Umbilical cord (tissue), 2 donors: ENCODE data around the gene RRAGC. TPM values are rescaled to one million over a fixed set of nuclear protein-coding genes. Genes with fewer than 3 reads are reported as not detected.

Experiments
- DNase-seq: peaks from one replicate; pipeline ENCODE4 v3.0.0-alpha.2; 2015; ENCODE audit warnings: low spot score
- total RNA-seq: library from RNA; depleted of rRNA; stranded (reverse); fragments of >200 nt; gene quantifications from one replicate; pipeline ENCODE4 v1.2.3, GENCODE V29; 2014; ENCODE audit warnings: low replicate concordance; ENCODE audit not compliant: insufficient read depth

RRAGC gene, protein sequence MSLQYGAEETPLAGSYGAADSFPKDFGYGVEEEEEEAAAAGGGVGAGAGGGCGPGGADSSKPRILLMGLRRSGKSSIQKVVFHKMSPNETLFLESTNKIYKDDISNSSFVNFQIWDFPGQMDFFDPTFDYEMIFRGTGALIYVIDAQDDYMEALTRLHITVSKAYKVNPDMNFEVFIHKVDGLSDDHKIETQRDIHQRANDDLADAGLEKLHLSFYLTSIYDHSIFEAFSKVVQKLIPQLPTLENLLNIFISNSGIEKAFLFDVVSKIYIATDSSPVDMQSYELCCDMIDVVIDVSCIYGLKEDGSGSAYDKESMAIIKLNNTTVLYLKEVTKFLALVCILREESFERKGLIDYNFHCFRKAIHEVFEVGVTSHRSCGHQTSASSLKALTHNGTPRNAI
- 14.7 TPM for total RNA-seq

DNA sequence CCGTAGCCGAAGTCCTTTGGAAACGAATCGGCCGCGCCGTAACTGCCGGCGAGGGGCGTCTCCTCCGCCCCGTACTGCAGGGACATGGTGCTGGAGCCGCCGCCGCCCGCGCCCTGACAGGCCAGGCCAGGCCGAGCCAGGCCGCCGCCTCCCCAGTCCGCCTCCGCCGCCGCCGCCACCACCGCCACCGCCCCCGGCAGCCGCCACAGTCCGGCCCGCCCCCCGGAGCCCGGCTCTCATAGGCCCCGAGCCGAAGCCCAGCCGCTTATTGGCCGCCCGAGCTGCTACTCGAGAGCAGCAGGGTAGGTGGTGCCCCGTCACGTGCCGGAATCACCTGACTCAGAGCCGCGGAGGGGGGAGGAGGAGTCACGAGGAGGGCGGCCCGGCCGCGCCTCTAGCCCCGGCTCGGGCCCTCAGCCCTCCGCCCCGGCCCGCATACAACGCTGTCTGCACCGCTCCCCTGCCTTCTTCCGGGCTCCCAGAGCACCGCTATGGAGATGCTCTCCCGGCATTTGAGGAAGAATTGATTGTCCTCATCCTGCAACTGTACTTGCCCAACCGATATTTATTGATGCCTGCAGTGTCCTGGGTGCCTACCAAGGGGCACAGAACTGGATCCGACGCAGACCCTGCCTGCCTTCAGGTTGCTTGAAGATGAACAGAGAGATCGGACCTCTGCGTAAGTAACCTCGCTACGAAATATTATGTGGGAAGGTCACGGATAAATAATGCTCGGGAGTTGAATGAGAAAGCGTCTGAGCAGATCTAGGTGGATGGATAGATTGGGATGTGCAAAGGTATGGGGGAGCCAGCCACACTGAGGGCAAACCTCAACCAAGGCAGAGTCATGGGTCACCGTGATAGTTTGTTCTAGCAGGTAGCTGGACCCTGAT, at the start of gene RRAGC:
RRAGC (minus strand) TSS at position 212 of the 893 bp plus-strand sequence; CDS start at position 86, 126 bp downstream.
- DNase-seq: peak; percentile 99

DNA sequence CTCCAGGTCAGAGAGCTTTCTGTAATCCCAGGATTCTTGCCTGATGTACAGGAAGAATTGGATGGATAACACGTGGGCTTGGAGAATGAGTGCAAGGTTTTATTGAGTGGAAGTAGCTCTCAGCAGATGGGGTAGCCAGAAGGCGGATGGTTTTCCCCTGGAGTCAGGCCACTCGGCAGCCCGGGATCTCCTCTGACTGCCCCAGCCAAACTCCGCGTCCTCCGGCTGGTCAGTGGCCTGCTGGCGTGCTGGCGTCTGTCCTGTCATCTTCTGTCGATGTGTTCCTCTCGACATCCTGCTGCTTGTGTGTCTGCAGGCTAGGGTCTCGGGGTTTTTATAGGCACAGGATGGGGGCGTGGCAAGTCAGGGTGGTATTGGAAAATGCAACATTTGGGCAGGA, 49.2 kb upstream of the RRAGC start:
- no peak for DNase-seq

DNA sequence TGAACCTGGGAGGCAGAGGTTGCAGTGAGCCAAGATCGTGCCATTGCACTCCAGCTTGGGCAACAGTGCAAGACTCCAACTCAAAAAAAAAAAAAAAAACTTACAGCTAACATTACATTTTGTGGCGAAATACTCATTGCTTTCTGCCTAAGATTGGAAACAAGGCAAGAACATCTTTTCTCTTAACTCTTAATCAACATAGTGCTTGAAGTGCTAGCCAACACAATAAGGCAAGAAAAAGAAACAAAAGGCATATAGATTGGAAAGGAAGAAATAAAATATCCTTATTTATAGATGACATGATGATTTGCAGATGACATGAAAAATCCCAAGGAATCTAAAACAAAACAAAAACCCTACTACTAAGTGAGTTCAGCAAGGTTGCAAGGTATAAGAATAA, 46.4 kb upstream of the RRAGC start:
- DNase-seq: no peak

DNA sequence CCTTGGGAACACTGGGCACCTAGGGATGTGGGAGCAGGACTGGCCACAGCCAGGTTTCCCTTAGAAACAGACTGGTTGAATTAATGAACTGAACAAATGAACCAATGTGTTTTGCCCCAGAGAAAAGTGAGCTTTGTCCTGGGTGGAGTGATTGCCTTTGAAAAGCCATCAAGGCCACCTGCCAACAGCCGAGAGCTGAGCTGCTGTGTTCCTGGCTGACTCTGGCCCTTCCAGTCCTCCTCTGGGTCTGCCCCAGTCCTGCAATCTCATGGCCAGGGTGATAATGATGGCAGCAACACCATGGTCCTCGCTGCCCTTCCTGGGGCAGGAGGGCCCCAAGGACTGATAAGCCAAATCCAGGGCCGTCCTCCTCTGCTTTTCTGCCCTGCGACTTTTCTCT, 40.0 kb upstream of the RRAGC start:
- DNase-seq: no peak

DNA sequence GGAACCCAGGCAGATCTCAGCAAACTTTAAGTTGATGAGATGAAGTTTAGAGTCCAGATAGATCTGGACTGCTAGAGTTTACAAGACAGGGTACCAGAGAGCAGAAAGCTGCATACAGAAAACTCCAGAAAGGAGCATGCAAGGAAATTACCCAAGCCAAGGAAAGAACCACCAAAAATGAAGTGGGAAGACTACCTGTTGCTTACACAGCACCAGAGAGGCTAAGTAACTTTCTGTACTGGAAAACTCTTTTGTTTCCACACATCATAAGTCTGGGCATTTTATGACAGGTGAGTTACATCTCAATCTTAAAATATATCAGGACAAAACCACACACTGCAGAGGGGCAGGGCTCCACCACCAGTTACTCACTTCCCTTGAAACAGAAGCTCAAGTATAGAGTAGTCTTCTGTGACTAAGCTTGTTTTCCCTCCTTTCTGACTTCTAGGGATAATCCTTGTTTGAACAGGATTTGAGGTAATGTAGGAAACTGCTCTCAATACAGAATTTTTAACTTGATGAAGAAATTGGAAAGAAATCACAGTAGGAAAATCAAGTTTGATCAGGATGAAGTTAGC, 39.2 kb upstream of the RRAGC start:
- no peak for DNase-seq

DNA sequence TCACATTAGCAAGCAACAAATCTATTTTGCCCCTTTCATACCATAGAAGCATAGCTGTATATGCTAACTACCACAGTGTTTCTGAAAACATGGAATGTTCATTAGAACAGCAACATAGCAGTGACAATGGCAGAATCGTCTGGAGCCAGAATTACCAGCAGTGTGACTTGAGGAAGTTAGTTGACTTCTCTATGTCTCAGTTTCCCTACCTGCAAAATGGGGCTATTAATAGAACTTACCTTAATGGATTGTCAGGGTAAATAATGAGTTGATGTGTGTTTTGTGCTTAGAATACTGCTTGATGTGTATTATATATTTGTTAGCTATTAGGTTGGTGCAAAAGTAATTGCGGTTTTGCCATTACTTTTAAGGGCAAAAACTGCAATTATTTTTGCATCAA, 36.6 kb upstream of the RRAGC start:
- DNase-seq: no peak

DNA sequence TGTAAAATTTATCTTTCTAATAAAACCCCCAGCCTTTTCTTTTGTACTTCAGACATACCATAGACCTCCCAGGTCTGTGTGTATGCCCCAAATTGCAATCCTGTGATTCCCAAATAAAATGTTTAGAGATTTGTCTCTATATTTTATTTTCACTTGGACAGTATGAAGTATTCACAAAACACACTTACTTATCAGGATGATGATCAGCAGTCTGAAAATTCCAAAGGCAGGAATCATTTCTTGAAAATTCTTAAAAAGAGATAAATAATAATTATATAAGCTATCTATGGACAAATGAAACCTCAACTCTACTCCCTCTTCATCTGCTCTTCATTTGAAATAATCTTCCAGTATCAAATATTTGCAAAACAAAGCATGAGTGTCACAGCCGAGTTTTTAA, 33.4 kb upstream of the RRAGC start:
- DNase-seq: no peak

DNA sequence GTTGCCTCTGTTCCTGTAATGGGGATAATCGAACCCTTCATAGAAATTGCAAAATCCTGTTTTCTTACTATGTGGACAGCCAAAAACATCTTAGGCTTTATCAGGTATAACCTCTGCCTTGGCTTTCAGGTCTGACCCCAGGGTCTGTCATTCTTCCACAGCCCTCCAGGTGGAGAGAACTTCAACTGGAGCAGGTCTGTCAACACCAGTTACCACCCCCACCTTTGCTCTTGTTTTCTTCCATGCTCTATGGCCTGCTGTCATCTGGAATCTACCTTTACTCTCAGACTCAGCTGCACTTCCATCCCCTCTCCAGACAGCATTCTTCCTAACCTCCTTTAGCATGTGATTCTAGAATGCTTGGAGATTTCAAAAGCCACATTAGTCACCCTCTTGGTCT, 32.2 kb upstream of the RRAGC start:
- no peak for DNase-seq

DNA sequence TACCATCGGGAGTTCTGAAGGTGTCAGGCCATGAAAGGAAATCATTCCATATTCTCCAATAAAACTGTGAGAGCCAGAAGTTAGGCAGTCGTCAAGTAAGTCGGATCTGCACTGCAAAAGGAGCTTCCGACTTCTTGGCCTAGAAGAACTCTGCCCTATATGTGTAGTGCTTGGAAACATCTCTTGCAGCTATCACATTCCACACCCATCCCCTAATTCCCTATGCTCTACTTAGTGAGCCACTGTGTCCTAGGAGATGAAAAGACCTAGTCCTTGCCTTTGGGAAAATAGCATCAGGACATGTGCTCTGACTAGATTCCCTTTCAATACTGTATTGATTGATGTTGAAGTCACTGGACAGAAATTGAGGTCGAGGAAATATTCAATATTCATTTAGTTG, 30.0 kb upstream of the RRAGC start:
- DNase-seq: no peak

DNA sequence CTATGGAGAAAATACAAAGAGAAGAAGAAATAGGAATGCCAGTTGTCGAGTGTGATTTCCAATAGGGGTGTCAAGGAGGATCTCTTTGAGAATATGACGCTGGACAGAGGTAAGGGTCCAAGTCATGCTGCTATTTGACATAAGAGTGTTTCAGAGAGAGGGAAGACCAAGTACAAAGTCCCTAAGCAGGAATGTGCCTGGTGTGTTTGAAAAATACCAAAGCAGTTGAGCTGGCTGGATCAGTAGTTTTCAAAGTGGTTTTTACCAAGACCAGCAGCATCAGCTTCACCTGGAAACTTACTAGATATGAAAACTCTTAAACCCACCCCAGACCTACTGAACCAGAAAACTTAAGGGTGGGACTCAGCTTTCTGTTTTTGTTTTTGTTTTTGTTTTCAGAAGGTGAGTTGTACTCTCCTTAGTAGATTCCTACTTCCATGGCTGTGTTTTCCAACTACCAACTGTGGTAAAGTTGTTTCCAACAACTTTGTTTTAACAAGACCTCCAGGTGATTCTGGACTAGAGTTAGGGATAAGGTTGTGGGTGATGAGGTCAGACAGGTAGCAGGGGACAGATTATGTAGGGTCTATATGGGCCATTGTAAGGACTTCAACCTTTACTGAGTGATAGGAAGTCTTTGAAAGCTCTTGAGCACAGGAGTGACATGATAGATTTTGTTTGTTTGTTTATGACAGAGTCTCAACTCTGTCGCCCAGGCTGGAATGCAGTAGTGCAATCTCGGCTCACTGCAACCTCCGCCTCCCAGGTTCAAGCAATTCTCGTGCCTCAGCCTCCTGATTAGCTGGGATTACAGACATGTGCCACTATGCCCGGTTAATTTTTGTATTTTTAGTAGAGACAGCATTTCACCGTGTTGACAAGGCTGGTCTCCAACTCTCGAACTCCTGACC, 29.1 kb upstream of the RRAGC start:
- DNase-seq: no peak

DNA sequence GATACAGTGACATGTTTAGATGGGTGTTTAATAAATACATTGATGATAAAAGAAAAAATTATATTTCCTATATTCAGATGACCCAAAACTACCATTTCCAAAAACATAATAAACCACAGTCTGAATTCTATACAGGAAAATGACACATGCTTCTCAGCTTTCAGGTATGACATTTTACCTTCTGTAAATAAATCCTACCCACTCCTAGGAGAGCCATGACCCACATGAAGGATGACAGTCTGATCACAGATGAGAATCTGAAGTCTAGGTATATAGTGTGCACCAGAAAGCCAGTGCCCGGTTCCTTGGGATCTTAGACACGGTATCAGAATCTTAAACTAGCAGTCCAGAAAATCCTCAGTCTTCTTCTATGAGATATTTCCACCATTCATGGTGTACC, 25.5 kb upstream of the RRAGC start:
- no peak for DNase-seq

DNA sequence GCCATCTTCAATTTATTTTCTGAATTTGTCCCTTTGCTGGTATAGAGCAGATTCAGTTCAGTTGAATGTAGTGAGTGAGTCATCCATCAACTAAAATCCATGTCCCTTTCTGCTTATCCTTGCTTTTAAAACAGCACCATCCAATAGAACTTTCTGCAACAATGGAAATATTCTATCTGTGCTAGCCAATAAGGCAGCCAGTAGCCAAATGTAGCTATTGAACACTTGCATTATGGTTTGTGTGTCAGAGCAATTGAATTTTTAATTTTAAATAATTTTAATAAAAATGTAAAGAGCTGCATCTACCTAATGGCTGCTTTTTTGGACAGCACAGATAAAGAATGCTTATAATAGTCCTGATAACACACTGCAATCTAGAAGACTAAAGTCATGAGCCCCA, 21.9 kb upstream of the RRAGC start, which contains the start of gene GJA9:
GJA9 (minus strand) TSS at position 101 of the 400 bp plus-strand sequence. CDS start 5,489 bp downstream, outside the sequence.
- DNase-seq: no peak

DNA sequence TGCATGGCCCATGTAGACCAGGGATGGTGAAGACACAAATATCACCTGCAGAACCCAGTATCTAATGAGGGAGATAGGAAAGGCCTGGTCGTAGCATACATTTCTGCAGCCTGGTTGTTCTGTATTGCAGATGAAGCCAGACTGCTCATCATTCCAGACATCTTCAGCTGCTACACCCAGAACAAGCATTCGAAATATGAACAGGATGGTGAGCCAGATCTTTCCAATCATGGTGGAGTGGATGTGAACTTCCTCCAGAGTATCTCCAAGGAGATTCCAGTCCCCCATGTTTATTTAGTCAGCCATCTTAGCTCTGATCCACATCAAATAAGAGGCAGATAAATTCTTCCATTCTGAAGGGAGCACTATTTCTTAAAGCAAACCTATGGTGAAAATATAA, 16.2 kb upstream of the RRAGC start:
- DNase-seq: no peak

DNA sequence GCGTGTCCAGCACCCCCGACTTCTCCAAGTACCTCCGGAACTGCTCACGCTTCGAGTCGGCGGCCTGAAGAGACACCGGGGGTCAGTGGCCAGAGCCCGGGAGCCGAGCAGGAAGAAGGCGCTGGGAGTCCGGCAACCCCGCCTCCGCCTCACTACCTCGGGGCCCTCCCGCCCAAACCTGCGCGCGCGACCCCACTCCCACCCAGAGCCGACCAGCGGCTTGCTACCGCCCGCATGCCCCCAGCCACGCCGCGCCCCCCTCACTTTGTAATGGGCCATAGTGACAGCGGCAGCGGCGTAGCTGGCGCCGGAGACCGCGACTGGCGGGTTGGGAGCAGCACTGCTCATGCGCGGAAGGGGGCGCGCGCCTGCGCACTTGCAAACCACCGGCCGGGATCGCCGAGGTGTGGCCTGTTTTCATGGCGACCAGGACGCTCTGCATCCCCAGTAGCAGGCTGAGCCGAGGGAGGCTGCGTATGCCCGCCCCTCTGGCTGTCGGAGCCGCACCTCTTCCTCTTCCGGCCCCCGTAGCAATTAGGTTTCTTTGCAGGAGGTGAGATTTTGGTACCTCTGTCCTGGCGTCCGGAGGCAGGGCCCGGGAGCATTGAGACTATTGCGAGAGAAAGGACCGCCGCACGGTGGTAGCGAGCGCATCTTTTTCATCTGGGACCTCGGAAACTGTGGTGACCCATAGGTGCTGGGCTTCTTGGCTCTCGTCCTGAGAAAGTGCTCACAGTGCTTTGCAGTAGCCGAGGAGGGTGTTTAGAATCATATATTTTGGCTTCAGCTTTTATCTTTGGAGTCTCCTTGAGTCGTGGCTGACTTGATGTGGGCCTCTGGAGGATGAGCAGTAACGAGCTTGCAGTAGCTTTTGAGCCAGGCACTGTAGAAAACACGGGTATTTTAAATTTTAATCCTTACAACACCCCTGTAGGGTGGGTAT, 13.7 kb upstream of the RRAGC start, which contains the start of gene MYCBP:
MYCBP (minus strand) TSS at position 322 of the 943 bp plus-strand sequence; CDS start at position 279, 43 bp downstream.
- peak; percentile 97 for DNase-seq

DNA sequence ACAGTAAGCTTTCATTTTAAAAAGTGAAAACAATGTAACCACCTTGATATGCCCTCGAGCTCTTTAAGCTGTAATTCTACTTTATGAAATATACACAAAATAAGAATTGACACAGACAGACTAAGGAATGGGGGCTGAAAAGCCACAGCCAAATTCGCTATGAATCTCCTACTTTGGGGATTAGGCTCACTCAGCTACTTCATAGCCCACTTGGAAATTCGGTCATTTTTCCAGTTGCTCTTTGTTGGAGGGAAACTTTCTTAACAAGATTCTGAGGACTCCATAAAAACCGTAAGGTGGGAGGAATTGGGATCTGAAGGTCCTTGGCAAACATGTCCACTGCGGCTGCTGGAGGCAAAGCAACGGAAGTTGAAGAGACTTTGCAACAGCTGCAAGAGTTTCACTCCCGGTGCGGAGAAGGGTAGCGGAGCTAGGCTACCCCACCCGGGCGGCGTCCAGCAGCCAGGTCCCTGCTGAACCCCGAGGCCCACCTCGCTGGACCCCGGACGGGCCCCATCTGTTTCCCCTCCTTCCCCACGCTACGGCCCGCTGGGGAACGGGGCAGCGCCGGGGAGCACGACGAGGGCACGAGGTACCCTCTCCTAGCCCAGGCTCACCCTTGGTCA, 12.9 kb upstream of the RRAGC start:
- peak; percentile 18 for DNase-seq

DNA sequence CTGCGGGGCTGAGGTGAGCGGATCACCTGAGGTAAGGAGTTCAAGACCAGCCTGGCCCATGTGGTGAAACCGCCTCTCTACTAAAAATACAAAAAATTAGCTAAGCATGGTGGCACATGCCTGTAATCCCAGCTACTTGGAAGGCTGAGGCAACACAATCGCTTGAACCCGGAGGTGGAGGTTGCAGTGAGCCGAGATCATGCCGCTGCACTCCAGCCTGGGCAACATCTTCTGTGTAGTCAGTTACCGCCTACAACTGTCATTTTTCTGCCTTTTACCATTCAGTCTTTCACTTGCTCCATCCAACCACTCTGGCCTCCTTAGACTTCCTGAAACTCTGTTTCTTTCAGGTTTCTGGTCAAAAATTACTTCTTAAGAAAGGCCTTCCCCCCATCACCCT, 11.4 kb upstream of the RRAGC start:
- no peak for DNase-seq

DNA sequence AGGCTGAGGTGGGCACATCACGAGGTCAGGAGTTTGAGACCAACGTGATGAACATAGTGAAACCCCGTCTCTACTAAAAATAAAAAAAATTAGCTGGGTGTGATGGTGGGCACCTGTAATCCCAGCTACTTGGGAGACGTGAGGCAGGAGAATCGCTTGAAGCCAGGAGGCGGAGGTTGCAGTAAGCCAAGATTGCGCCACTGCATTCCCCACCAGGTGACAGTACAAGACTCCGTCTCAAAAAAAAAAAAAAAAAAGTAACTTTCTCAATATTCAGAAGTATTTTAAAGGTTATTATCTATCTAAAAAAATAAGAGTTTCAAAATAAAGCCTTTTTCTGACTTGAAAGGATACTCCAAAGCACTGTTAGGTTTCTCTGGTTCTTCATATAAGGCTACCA, 7.6 kb upstream of the RRAGC start:
- DNase-seq: no peak

DNA sequence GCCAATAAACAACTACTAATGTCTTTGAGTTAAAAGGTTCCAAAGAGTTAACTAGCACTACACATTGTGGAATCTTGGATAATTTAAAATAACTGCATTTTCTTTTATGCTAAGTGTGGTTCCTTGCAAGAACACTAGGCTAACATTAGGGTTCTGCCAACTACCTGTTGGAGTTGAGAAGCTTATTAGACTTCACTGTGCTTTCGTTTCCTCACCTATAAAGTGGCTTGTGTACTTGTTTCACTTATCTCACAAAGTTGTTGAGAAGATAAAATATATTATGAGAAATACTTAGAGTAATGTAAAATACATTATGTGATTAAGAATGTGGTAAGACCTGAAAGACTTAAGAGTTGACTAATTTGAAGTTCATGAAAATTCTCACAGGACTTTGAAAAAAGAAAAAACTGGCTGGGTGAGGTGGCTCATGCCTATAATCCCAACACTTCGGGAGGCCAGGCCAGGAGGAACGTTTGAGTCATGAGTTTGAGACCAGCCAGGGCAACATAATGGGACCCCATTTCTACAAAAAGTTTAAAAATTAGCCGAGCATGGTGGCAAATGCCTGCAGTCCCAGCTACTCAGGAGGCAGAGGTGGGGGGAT, 5.6 kb upstream of the RRAGC start:
- no peak for DNase-seq

DNA sequence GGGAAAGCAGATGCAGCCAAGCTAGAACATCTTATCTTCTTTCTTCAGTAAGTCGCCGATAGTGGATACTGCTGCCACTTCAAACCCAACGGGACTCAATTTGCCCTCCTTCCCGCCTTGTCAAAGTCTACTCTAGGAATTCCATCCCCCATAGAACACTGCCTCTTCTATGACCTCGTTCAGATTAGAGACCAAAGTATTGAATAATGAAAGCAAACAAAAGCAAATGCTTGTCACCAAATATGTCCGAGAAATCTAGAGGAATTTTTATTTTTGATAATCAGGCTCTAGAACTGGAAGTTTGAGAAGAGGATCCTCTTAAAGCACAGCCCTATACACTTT, 853 bp upstream of the RRAGC start:
- no peak for DNase-seq
